WI38 (cell line): ENCODE results near the gene IGLL1.

ENCODE experiments used
- H3K4me3 ChIP-seq: 2 replicates; pipeline ENCODE4 v1.5.1; 2011; ENCODE audit warnings: low read depth, mild to moderate bottlenecking, control low read depth, low read length
- TF ChIP-seq, protein P1 (sequence below): IDR thresholded peaks from 2 replicates; pipeline ENCODE4 v1.5.1; 2012; ENCODE audit warnings: low read depth, mild to moderate bottlenecking, control low read depth, low read length

Gene IGLL1

DNA sequence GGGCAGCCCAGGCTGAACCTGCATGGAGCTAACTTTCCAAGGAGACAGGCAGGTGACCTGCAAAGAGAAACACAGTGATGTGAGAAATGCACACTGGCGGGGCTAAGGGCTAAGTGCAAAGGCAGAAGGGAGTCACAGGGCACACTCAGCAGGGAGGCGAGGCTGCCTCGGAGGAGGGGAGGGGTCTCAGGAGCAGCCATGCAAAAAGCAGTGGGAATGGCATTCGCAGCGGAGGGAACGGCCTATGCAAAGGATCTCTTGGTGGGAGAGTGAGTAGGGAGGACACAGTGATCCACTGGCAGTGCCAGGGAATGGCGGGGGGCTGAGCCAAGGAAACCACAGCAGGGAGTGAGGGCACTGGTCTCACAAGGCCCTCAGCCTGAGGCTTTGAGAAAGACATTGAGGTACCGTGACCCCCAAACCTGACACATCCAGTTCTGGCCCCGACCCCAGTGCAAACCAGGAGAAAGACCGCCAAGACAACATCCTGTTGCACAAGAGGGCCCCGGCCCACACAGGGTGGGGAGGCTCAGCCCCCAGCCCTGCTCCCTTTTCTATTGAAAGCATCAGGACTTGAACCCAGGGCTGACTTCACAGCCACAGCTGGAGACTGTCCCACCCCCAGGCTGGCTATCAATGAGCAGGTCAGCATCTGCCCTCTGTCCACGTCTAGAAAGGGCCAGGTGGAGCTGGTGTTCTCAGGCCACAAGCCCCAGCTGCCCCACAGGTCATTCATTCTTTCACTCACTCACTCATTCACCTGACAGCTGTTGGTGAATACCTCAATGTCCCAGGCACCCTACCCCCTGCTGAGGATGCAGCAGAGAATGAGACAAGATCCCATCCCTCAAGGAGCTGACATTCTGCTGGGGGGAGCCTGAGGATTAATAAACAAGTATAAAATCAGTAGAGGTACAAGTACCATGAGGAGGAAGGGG lies 50.7 kb downstream of the IGLL1 start:
- no peak overlapping the region for H3K4me3 ChIP-seq
- TF ChIP-seq, protein P1, sequence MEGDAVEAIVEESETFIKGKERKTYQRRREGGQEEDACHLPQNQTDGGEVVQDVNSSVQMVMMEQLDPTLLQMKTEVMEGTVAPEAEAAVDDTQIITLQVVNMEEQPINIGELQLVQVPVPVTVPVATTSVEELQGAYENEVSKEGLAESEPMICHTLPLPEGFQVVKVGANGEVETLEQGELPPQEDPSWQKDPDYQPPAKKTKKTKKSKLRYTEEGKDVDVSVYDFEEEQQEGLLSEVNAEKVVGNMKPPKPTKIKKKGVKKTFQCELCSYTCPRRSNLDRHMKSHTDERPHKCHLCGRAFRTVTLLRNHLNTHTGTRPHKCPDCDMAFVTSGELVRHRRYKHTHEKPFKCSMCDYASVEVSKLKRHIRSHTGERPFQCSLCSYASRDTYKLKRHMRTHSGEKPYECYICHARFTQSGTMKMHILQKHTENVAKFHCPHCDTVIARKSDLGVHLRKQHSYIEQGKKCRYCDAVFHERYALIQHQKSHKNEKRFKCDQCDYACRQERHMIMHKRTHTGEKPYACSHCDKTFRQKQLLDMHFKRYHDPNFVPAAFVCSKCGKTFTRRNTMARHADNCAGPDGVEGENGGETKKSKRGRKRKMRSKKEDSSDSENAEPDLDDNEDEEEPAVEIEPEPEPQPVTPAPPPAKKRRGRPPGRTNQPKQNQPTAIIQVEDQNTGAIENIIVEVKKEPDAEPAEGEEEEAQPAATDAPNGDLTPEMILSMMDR, result no peak

DNA sequence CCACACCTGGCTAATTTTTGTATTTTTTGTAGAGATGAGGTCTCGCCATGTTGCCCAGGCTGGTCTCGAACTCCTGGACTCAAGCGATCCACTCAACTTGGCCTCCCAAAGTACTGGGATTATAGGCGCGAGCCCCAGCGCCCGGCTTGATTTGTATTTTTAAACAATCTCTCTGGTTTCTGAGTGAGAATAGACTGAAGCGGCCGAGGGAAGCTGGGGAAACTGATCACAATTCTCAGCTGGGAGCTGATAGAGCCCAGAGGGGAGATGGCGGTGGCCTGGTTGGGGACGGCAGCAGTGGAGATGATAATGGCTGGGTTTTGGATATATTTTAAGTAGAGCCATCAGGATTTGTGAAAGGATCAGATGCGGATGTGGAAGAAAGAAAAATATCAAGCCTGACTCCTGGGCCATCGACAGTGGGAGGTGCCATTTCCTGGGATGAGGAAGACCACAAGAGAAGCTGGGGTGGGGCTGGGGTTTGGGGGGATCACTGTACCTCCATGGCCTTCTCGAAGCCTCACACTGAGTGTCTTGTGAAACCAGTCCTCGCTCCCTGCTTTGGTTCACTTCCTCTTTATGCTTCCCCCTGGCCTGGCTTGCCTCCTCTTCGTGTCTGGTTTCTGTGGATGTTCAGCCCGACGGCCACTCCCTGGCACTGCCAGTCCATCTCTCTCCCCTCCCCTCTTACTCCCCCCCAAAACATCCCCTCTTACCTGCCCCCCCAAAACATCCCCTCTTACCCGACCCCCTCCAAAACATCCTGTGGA lies 51.9 kb downstream of the IGLL1 start:
- H3K4me3 ChIP-seq, result no peak overlapping the region
- TF ChIP-seq, protein P1, result no peak

DNA sequence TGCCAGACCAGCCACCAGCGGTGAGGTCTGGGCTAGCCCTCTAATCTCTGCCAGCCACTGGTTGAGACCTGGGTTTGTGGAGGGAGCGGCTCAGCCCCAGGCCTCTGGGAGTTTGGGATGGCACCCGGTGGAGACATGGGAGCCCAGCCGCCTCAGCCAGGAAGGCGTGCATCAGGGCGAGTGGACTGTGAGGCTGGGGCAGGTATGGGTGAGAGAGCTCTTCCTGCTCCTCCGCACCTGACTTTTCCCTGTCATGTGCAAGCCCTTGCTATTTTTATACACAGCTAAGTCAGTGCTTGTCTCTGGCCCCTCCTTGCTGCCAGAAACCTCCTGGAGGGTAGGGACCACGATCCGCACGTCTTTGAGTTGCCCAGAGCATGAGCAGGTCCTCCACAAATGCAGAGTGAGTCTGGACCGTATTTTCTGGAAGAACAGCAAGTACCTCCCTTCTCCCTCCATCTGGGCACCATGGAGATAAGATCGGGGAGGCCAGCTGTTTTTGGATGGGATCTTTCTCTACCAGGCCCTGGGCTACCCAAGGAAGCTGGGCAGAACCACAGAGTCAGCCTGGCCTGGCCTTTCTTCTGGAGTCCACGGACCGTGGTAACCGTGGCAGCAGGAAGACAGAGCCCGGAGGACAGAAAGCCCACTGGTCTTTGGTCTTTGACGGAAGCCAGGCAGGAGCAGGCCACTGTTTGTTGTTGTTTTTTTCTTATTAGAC lies 53.3 kb downstream of the IGLL1 start:
- H3K4me3 ChIP-seq, result no peak overlapping the region
- TF ChIP-seq, protein P1, result no peak

DNA sequence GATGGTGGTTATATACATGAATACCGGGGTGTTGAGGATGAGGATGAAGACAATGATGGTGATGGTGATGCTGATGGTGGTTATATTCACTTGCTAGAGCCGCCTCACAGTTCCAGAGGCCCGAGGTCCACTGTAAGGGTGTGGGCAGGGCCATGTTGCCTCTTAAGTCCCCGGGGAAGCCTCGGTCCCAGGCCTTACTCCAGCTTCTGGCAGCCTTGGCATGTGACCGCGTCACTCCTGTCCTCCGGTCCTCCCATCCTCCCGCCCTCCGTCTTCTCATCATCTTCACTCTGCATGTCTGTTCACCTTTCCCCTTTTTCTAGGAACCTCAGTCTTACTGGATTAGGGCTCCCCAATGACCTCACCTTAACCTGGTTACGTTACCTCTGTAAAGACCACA lies 54.6 kb downstream of the IGLL1 start:
- no peak overlapping the region for H3K4me3 ChIP-seq
- TF ChIP-seq, protein P1, result no peak

DNA sequence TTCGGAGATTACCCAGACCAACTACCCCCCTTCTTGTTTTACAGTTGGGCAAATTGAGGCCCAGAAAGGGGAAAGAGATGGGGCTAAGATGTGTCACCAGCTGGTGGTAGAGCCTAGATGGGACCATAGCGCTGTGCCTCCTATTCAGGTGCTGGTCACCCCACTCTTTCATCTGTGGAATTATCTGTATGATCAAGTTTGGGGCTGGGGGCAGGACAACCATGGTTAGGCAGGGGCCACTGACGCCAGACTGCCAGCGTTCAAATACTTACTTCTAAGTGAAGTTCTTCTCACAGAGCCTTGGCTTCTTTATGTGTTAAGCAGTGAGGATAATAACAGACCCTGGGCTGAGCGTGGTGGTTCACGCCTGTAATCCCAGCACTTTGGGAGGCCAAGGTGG lies 55.9 kb downstream of the IGLL1 start:
- H3K4me3 ChIP-seq, result no peak overlapping the region
- TF ChIP-seq, protein P1, result no peak

DNA sequence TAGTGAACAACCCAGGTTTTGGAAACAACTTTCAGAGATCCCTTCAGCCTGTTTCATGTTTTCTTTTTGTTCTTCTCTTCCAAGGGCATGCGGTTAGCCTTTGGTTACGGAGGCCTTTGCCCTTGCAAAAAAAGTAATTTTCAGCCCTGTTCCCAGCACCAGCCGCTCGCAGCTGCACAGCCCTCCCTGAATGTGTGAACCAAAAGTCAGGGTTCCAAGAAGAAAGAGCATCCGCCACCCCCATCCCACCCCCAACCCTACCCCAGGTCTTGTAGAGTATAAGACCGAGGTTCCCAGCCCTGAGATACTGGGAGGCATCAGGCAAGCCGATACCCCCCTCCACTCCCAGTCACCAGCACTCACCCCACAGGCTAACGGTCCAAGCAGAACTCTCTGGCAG lies 56.4 kb downstream of the IGLL1 start:
- no peak overlapping the region for H3K4me3 ChIP-seq
- TF ChIP-seq, protein P1, result no peak
